Measurements from ENCODE around the gene ZFAND2A.

- no peak for TF ChIP-seq TCF4 (CRISPR knock-in tag; IDR thresholded peaks at IDR 0.05; ENCODE audit: borderline replicate concordance)
- TF ChIP-seq BACH2 (CRISPR knock-in tag; IDR thresholded peaks at IDR 0.05; ENCODE audit: borderline replicate concordance): no peak
- no peak for TF ChIP-seq ZC3H10 (CRISPR knock-in tag; IDR thresholded peaks at IDR 0.05)
- TF ChIP-seq ESRRG (CRISPR knock-in tag; IDR thresholded peaks at IDR 0.05): no peak
- TF ChIP-seq GLIS3 (CRISPR knock-in tag; IDR thresholded peaks at IDR 0.05): no peak
- no peak for TF ChIP-seq TOX (CRISPR knock-in tag; IDR thresholded peaks at IDR 0.05; ENCODE audit: borderline replicate concordance)
- no peak for TF ChIP-seq RARB (CRISPR knock-in tag; IDR thresholded peaks at IDR 0.05)
- TF ChIP-seq PATZ1 (CRISPR knock-in tag; IDR thresholded peaks at IDR 0.05; ENCODE audit: borderline replicate concordance): no peak
These were observed 56.8 kb downstream of the ZFAND2A start for GRCh38 chr7:1103009-1103788.
